ENCODE results near the gene RNU1-2.
"Not testable (repeated sequence)": the region's sequence is repeated elsewhere in the genome, so short reads cannot be mapped to it uniquely, and the experiment has no call there.

The RNU1-2 gene

GRCh38 chr1:16914928-16915626 lies 19.3 kb downstream of the RNU1-2 start:
- peak overlapping the region; percentile 92 for H3K9ac ChIP-seq (ENCODE audit: low read depth, low read length)

GRCh38 chr1:16915627-16915973 lies 19.8 kb downstream of the RNU1-2 start:
- no peak overlapping the region for H3K9ac ChIP-seq (ENCODE audit: low read depth, low read length)
- no peak overlapping the region for H3K4me2 ChIP-seq (ENCODE audit: low read length)
- peaks cover 17% of the 10 kb centered on the region for H3K4me1 ChIP-seq (ENCODE audit: control insufficient read depth, insufficient read depth, low read length)
- H3K9me3 ChIP-seq (replicated peaks; ENCODE audit: low read length), result no peaks in the 10 kb centered on the region
- no peak overlapping the region for H3K4me3 ChIP-seq (ENCODE audit: low read length)
- no peaks in the 10 kb centered on the region for H3K27me3 ChIP-seq (ENCODE audit: control insufficient read depth, insufficient read depth, low read length)
- no peaks in the 10 kb centered on the region for H3K36me3 ChIP-seq (ENCODE audit: insufficient read depth, low read length)

More at GRCh38 chr1:16914928-16915626, 19.3 kb downstream of the RNU1-2 start:
- Histone ChIP-seq H3K4me1 (ENCODE audit: control insufficient read depth, insufficient read depth, low read length) (peaks cover 17% of the 10 kb centered on the region), H3K4me3 (ENCODE audit: low read length) (peak overlapping the region; percentile 90), H3K4me2 (ENCODE audit: low read length) (peak overlapping the region; percentile 100)
- H3K9me3 ChIP-seq (replicated peaks; ENCODE audit: low read length); H3K36me3 ChIP-seq (ENCODE audit: insufficient read depth, low read length); H3K27me3 ChIP-seq (ENCODE audit: control insufficient read depth, insufficient read depth, low read length): not testable (repeated sequence)

- not testable (repeated sequence) for H3K27me3 ChIP-seq (ENCODE audit: control insufficient read depth, insufficient read depth, low read length); H3K4me3 ChIP-seq (ENCODE audit: low read length); H3K36me3 ChIP-seq (ENCODE audit: insufficient read depth, low read length); H3K9ac ChIP-seq (ENCODE audit: low read depth, low read length); H3K4me2 ChIP-seq (ENCODE audit: low read length); H3K9me3 ChIP-seq (replicated peaks; ENCODE audit: low read length)
- H3K4me1 ChIP-seq (ENCODE audit: control insufficient read depth, insufficient read depth, low read length), result peaks cover 17% of the 10 kb centered on the region
These were observed 20.5 kb downstream of the RNU1-2 start for GRCh38 chr1:16916036-16916880.

GRCh38 chr1:16918371-16918770 lies 22.6 kb downstream of the RNU1-2 start:
- Histone ChIP-seq H3K4me3 (ENCODE audit: low read length) (no peak overlapping the region), H3K9me3 (replicated peaks; ENCODE audit: low read length) (no peaks in the 10 kb centered on the region), H3K36me3 (ENCODE audit: insufficient read depth, low read length) (no peaks in the 10 kb centered on the region), H3K27me3 (ENCODE audit: control insufficient read depth, insufficient read depth, low read length) (no peaks in the 10 kb centered on the region), H3K4me1 (ENCODE audit: control insufficient read depth, insufficient read depth, low read length) (peaks cover 17% of the 10 kb centered on the region), H3K4me2 (ENCODE audit: low read length) (no peak overlapping the region), H3K9ac (ENCODE audit: low read depth, low read length) (no peak overlapping the region)

GRCh38 chr1:16918936-16919665 lies 23.3 kb downstream of the RNU1-2 start:
- not testable (repeated sequence) for H3K27me3 ChIP-seq (ENCODE audit: control insufficient read depth, insufficient read depth, low read length); H3K9me3 ChIP-seq (replicated peaks; ENCODE audit: low read length)
- peaks cover 13% of the 10 kb centered on the region for H3K4me1 ChIP-seq (ENCODE audit: control insufficient read depth, insufficient read depth, low read length)

GRCh38 chr1:16920951-16921350 lies 25.2 kb downstream of the RNU1-2 start:
- Histone ChIP-seq H3K4me3 (ENCODE audit: low read length) (no peak overlapping the region), H3K27me3 (ENCODE audit: control insufficient read depth, insufficient read depth, low read length) (no peaks in the 10 kb centered on the region), H3K9ac (ENCODE audit: low read depth, low read length) (no peak overlapping the region), H3K9me3 (replicated peaks; ENCODE audit: low read length) (no peaks in the 10 kb centered on the region), H3K4me1 (ENCODE audit: control insufficient read depth, insufficient read depth, low read length) (peaks cover 5% of the 10 kb centered on the region), H3K36me3 (ENCODE audit: insufficient read depth, low read length) (no peaks in the 10 kb centered on the region), H3K4me2 (ENCODE audit: low read length) (no peak overlapping the region)

More at GRCh38 chr1:16918936-16919665, 23.3 kb downstream of the RNU1-2 start:
- not testable (repeated sequence) for H3K4me2 ChIP-seq (ENCODE audit: low read length); H3K36me3 ChIP-seq (ENCODE audit: insufficient read depth, low read length); H3K4me3 ChIP-seq (ENCODE audit: low read length); H3K9ac ChIP-seq (ENCODE audit: low read depth, low read length)

- Histone ChIP-seq H3K4me1 (ENCODE audit: control insufficient read depth, insufficient read depth, low read length) (peaks cover 5% of the 10 kb centered on the region), H3K4me3 (ENCODE audit: low read length) (no peak within 1 kb of the TSS)
These were observed 25.8 kb downstream of the RNU1-2 start, which contains the start of gene CROCC for GRCh38 chr1:16921391-16922185. CROCC (plus strand) TSS chr1:16921931; CDS start chr1:16922019, 88 bp downstream.

GRCh38 chr1:16922466-16922865 lies 26.7 kb downstream of the RNU1-2 start:
- Histone ChIP-seq H3K36me3 (ENCODE audit: insufficient read depth, low read length) (no peaks in the 10 kb centered on the region), H3K9me3 (replicated peaks; ENCODE audit: low read length) (no peaks in the 10 kb centered on the region), H3K27me3 (ENCODE audit: control insufficient read depth, insufficient read depth, low read length) (no peaks in the 10 kb centered on the region), H3K4me3 (ENCODE audit: low read length) (no peak overlapping the region), H3K9ac (ENCODE audit: low read depth, low read length) (no peak overlapping the region), H3K4me2 (ENCODE audit: low read length) (no peak overlapping the region), H3K4me1 (ENCODE audit: control insufficient read depth, insufficient read depth, low read length) (peaks cover 5% of the 10 kb centered on the region)

More at GRCh38 chr1:16921391-16922185, 25.8 kb downstream of the RNU1-2 start, which contains the start of gene CROCC:
- Histone ChIP-seq H3K9me3 (replicated peaks; ENCODE audit: low read length) (no peaks in the 10 kb centered on the region), H3K4me2 (ENCODE audit: low read length) (peak within 1 kb of the TSS; percentile 34), H3K36me3 (ENCODE audit: insufficient read depth, low read length) (no peaks in the 10 kb centered on the region), H3K27me3 (ENCODE audit: control insufficient read depth, insufficient read depth, low read length) (no peaks in the 10 kb centered on the region), H3K9ac (ENCODE audit: low read depth, low read length) (no peak within 1 kb of the TSS)

GRCh38 chr1:16922885-16923431 lies 27.2 kb downstream of the RNU1-2 start:
- Histone ChIP-seq H3K4me1 (ENCODE audit: control insufficient read depth, insufficient read depth, low read length) (peaks cover 5% of the 10 kb centered on the region), H3K9me3 (replicated peaks; ENCODE audit: low read length) (no peaks in the 10 kb centered on the region), H3K4me3 (ENCODE audit: low read length) (no peak overlapping the region), H3K36me3 (ENCODE audit: insufficient read depth, low read length) (no peaks in the 10 kb centered on the region), H3K27me3 (ENCODE audit: control insufficient read depth, insufficient read depth, low read length) (no peaks in the 10 kb centered on the region), H3K9ac (ENCODE audit: low read depth, low read length) (no peak overlapping the region), H3K4me2 (ENCODE audit: low read length) (no peak overlapping the region)

- H3K4me2 ChIP-seq (ENCODE audit: low read length), result no peak overlapping the region
- H3K4me3 ChIP-seq (ENCODE audit: low read length), result no peak overlapping the region
- no peaks in the 10 kb centered on the region for H3K27me3 ChIP-seq (ENCODE audit: control insufficient read depth, insufficient read depth, low read length)
- no peaks in the 10 kb centered on the region for H3K36me3 ChIP-seq (ENCODE audit: insufficient read depth, low read length)
- no peak overlapping the region for H3K9ac ChIP-seq (ENCODE audit: low read depth, low read length)
- H3K9me3 ChIP-seq (replicated peaks; ENCODE audit: low read length), result no peaks in the 10 kb centered on the region
- H3K4me1 ChIP-seq (ENCODE audit: control insufficient read depth, insufficient read depth, low read length), result peaks cover 5% of the 10 kb centered on the region
These were observed 28.6 kb downstream of the RNU1-2 start for GRCh38 chr1:16924216-16924918.

All from skeletal muscle satellite cell (primary cell).